GM19372 (cell line): ENCODE data around the gene TP53I13.

Experiments
- ATAC-seq: cut with Tn5 transposase; IDR thresholded peaks from one replicate; pipeline ENCODE4 v1.9.1; 2021; ENCODE audit warnings: mild to moderate bottlenecking, low read depth, moderate library complexity; ENCODE audit not compliant: unreplicated experiment

The TP53I13 gene

DNA sequence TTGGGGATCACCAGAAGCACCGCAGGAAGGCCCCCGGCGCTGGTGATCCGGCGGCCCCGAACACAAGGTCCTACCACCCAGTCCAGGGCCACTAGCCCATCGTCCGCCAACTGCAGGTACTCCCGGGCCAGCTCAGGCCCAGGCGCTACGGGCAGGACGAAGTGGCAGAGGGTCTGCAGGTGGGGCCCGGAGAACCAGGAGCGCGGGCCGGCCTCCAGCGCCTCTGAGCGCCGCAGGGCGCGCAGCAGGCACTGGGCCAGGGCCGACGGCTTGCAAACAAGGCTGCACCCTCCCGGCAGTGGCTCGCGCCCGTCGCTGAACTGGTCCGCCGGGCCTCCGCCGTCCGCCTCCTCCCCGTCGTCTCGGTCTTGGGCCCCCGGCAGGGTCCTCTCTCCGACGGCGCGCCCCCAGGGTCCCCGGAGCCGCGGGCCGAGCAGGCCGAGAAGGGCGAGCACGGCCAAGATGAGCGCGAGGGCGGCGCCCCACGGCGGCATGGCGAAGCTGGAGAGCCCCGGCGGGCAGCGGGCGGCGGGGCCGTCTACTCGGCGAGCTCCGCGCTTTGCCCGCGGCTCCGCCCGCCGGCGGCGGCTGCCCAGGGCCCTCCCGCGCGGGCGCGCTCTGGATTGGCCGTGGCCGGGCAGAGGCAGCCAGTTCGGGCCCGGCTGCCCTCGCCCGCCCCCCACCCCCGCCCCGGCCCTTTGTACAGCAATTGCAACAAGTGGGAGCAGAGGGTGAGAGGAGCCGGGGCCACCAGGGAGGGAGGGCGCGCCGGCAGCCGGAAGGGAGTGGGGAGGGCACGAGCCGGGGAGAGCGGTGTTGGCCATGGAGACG lies 1.8 kb upstream of the TP53I13 start, which contains the start of gene ABHD15:
TSS of gene ABHD15 (minus strand) at position 565 of the 831 bp plus-strand sequence. CDS start at position 494, 71 bp downstream.
- peak; percentile 31 for ATAC-seq

DNA sequence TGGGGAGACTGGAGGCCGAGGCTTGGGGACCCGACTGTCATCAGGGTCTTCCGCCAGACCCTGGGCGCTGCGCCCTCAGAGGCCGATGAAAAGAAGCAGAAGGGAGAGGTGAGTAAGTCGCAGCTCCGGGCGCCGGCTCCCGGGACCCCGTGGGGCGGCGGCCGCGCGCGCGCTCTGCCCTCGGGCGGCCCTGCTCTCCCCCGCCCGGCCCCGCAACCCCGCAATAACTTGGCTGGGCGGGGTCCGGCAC lies 1.3 kb upstream of the TP53I13 start:
- ATAC-seq: peak; percentile 17

- ATAC-seq: peak; percentile 32
Observed at GRCh38 chr17:29567554-29568330, 759 bp upstream of the TP53I13 start.

- no peak for ATAC-seq
Observed at GRCh38 chr17:29569245-29569950, 897 bp downstream of the TP53I13 start.

DNA sequence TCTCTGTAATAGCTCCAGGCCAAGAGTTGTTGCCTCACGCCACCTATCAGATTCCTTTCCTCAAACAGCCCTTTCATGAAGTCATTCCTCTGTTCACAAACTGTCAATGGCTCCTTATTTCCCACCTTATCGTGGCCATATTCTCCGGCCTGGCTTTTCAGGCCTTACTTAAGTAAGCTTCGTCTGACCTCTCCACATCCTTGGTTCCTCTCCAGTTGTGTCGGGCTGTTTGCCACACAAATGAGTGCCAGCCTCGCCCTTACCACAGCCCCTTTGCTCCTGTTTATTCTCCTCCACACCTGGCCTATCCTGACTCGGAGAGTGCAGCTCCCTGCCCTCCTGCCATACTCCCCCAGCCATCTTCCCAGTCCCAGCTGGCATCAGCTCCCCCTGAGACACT lies 2.0 kb downstream of the TP53I13 start:
- no peak for ATAC-seq

- ATAC-seq: no peak
Observed at GRCh38 chr17:29571486-29571882, 3.0 kb downstream of the TP53I13 start.

DNA sequence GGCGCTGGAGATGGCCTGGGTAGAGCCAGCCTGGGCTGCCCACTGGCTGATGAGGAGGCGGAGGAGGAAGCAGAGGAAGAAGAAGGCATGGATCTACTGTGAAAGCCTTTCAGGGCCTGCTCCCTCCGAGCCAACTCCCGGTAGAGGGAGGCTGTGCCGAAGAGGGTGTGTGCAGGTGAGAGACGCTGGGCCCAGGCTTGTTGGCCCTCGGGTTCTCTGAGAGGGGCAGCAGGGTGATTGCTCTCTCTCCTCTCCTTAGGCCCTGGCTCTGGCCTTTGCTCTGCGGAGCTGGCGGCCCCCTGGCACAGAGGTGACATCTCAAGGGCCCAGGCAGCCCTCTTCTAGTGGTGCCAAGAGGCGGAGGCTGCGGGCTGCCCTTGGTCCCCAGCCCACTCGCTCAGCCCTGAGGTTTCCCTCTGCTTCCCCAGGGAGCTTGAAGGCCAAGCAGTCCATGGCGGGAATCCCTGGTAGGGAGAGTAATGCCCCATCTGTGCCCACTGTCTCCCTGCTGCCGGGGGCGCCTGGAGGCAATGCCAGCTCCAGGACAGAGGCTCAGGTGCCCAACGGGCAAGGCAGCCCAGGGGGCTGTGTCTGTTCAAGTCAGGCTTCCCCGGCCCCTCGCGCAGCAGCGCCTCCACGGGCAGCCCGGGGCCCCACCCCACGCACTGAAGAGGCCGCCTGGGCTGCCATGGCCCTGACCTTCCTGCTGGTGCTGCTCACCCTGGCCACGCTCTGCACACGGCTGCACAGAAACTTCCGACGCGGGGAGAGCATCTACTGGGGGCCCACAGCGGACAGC lies 3.6 kb downstream of the TP53I13 start:
- ATAC-seq: no peak

DNA sequence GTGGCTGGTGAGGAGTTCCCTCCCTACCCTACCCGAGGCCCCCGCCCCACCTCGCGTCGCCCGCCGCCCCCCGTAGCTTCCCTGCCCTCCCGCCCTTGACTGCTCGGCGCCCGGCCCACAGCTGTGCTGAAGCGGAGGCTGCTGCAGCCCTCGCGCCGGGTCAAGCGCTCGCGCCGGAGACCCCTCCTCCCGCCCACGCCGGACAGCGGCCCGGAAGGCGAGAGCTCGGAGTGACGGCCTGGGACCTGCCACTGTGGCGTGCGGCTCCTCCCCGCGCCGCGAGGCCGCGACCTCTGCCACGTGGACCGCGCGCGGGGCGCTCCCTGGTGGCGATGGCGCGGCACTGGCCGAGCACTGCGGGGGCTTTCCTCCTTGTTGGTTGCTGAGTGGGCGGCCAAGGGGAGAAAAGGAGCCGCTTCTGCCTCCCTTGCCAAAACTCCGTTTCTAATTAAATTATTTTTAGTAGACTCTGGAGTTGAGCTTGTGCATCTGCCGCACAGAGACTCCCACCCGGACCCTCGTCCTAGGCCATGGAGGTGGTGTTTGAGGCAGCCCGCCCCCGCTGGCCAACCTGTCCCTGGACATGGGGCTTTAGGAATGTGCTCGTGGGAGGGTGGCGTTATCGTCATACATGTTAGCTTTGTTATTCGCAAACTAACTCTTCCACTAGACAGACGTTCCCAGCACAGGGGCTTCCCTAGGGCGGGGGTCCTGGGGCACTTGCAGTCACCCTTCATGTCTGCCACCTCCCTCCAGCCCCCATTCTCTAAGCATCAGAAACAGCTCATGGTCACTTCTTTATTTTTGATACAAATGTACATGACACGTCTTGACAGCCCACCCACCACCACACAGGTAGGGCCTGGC lies 4.4 kb downstream of the TP53I13 start:
- ATAC-seq: no peak

- no peak for ATAC-seq
Observed at GRCh38 chr17:29573558-29573869, 5.0 kb downstream of the TP53I13 start.

GRCh38 chr17:29573871-29574731 lies 5.6 kb downstream of the TP53I13 start:
- no peak for ATAC-seq

- no peak for ATAC-seq
Observed at GRCh38 chr17:29574732-29575510, 6.4 kb downstream of the TP53I13 start.

DNA sequence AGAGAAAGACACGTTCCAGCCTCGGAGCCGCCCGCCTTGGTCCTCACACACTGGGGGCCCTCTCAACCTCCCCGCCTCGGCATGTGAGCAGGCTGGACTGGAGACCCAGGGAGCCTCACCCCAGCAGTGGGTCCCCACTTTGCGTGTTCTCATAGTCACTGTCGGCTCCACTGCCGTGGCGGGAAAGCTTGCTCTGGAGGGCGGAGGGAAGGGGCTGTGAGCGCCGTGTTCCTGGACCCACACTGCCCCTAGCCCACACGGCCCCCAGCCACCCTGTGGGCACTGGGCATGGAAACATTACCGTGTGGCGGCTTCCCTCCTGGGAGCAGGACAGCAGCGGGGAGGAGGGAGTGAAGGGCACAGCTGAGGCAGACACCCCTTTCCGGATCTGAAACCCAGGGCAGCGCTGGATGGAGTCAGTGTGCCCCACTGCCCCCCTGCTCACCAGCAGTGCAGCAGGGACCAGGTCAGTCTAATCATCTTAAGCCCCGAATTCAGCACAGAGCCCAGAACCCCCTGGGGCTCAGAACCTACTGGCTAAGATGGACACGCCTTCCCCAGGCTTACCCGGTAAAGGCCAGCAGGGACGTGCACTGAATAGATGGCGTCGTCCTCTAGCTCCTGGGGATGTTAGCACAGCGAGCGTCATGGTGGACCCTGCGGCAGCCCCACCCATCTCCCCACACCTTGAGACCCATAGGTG lies 7.2 kb downstream of the TP53I13 start:
- ATAC-seq: no peak

DNA sequence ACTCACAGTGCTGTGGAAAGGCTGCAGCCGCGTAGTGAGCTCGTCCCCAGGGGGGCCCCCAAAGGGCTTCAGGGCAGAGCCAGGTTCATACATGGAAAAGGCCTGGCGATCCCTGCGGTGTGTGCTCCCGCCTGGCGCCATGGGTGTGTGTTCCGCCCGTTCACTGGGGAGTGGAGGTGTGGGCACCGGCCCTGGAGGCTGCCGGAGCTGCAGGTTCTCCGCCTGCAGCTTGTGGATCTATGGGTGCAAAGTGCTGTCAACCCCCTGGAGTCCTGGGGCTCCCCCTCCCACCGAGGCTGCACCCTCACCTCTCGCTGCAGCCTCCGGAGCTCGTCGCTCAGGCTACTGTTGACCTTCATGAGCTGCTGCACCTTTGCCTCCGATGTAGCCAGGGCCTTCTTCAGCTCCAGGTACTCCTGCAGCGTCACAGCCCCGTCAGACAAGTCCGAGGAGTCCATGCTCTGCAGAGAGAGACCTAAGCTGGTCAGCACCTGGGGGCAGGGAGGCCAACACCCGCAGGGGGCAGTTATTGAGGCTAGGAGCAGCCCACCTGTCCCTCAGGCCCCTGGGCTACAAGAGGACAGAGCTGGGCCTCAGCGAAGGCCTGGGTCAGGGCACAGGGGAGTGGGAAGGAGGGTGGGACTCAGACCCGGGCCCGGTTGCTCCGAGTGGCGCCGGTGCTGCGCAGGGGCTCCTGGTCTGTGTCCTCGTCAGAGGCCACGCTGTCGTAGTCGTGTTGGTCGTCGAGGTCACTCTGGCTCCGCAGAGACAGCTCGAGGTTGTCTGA lies 7.9 kb downstream of the TP53I13 start:
- no peak for ATAC-seq

DNA sequence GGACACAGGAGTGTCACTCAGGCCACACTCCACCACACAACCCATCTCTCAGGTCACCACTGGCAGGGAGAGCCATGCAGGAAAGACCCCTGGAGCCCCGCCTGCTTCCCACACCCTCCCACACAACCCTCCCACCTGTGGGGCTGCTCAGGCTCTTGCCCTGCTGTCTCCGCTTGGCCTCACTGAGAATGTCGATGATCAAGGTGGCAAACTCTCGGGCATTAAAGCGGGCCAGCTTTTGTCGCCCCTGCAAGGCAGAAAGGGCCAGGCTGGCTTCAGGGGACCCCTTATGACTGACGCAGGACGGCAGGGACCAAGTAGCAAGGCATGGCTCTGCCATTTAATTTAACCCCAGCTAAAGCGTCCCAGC lies 8.5 kb downstream of the TP53I13 start:
- ATAC-seq: no peak

DNA sequence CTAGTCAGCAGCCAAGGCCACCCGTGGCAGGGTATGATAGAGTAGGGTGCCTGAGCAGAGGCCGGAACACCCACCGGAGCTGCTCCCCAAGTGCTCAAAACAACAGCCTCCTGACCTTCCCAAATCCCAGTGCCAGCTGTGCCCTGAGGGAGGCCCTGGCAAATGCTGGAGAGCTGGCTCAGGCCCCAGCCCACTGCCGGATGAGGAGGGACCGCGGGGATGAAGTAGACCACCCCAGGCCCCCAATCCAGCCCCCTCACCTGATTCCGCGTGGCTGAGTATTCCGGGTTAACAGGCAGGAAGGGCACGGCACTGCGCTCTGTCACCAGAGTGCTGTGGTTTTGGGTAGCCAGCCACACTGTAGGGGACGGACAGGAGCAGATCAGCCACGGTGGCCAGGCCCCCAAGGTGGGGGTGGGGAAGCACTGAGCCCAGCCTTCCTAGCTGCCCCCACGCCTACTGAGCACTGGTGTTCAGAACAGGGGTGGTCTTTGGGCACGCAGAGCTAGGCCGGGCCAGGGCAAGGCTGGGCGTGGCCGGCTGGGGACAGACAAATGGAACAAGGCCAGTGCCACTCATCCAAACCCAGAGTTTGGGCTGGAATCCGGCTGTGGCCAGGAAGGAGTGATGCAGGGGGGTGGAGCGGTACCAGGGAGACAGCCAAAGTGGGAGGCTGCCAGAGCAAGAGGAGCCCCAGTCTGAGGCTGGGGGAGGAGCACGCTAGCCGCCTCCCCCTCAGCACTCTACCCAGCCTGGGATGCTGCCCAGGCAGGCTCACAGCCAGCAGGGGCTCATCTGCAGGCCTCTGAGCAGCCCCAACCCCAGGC lies 9.1 kb downstream of the TP53I13 start:
- ATAC-seq: no peak
